Measurements from ENCODE around the gene NAALADL2. TPM values are rescaled to one million over a fixed set of nuclear protein-coding genes. Genes with fewer than 3 reads are reported as not detected.

Gene NAALADL2
- total and polyA plus RNA-seq, 9 of the 15 experiments (the other 6 are each of a cell fraction or from before 2014, with no cell fraction given) = 0.29 to 1.1 (median 0.79) TPM; not detected in 1

DNA sequence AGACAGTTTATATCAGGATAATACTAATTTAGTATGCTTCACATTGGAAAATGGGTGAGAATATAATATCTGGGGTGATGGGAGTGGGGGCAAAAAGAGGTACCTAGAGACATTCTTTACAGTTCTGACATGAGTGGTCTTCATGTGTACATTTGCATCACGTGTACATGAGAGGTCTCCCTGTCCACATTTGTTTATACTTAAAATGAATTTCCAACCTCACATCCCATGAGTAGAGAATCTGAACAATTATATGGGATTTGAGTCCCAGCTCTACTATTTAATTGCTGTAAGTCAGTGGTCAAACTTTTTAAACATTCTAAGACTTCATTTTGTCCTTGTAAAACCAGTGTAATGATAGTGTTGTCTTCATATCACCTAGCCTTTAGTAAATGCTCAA lies 408.4 kb downstream of the NAALADL2 start (continued):
- no peak for TF ChIP-seq MCM7 (IDR thresholded peaks at IDR 0.05)
- no peak for TF ChIP-seq C11orf30 (IDR thresholded peaks at IDR 0.05; ENCODE audit: low read depth)
- no peak for TF ChIP-seq ZBTB11 (CRISPR knock-in tag; IDR thresholded peaks at IDR 0.05)

DNA sequence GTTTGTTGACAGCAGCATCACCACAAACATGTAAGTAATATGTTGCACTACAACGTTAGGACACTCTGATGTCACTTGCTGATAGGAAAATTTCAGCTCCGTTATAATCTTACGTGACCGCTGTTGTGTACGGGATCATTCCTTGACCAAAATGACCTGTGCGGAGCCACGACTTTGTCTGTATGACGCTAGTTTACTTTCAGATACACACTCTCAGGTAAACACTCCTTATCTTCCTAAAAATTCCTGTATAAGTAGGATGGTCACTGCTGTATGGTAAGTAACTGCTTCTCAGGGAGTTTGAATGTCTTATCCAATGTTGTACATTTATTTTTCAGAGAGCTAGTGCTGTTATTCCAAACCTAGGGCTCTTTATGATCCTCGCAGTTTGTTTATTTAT lies 410.3 kb downstream of the NAALADL2 start:
- POLR2A ChIA-PET = no interaction called here
- ATAC-seq (no peak), FAIRE-seq (no peak), DNase-seq (ENCODE audit: extremely low read depth in 1 of 4, low spot score in 3 of 4) (no peak)
- Histone ChIP-seq H3K9me3 (replicated peaks; ENCODE audit: control insufficient read depth, insufficient read depth, low read depth, low read length) (no peaks in the 10 kb centered on the region), H3K9ac (ENCODE audit: insufficient read depth in 1 of 2, low read depth in 2 of 2, low read length in 2 of 2) (no peak overlapping the region), H2AFZ (ENCODE audit: low read depth, low read length) (no peak overlapping the region), H4K20me1 (replicated peaks; ENCODE audit: control insufficient read depth, insufficient read depth, low read length) (no peaks in the 10 kb centered on the region), H3K9me1 (ENCODE audit: control insufficient read depth, insufficient read depth, low read length) (no peaks in the 10 kb centered on the region), H3K4me3 (no peak overlapping the region), H3K27me3 (ENCODE audit: control insufficient read depth in 2 of 2, insufficient read depth in 2 of 2, low read length in 2 of 2) (no peaks in the 10 kb centered on the region), H3K36me3 (ENCODE audit: control insufficient read depth, insufficient read depth, low read length) (no peaks in the 10 kb centered on the region), H3K79me2 (ENCODE audit: control insufficient read depth, insufficient read depth, low read length) (no peaks in the 10 kb centered on the region), H3K4me1 (replicated peaks in 1 of 2; ENCODE audit: control insufficient read depth in 2 of 2, insufficient read depth in 2 of 2, low read length in 2 of 2) (no peaks in the 10 kb centered on the region), H3K4me2 (ENCODE audit: insufficient read depth, low read length) (no peak overlapping the region), H3K27ac (ENCODE audit: extremely low read depth, low read depth, low read length) (no peak overlapping the region)
- CTCF ChIA-PET (ENCODE audit: low intra/inter-chr PET ratio) = no interaction called here
- intact Hi-C loops (cut with micrococcal nuclease) (no loop called here), in situ Hi-C loops (cut with MboI) (no loop called here)
- BruUV-seq (replicated peaks) = no TSS peak
- 2% methylated on average over 9 of the region's 9 CpGs for WGBS (ENCODE audit: insufficient coverage, low coverage, missing lambda C conversion rate)
- TF ChIP-seq, protein P1, sequence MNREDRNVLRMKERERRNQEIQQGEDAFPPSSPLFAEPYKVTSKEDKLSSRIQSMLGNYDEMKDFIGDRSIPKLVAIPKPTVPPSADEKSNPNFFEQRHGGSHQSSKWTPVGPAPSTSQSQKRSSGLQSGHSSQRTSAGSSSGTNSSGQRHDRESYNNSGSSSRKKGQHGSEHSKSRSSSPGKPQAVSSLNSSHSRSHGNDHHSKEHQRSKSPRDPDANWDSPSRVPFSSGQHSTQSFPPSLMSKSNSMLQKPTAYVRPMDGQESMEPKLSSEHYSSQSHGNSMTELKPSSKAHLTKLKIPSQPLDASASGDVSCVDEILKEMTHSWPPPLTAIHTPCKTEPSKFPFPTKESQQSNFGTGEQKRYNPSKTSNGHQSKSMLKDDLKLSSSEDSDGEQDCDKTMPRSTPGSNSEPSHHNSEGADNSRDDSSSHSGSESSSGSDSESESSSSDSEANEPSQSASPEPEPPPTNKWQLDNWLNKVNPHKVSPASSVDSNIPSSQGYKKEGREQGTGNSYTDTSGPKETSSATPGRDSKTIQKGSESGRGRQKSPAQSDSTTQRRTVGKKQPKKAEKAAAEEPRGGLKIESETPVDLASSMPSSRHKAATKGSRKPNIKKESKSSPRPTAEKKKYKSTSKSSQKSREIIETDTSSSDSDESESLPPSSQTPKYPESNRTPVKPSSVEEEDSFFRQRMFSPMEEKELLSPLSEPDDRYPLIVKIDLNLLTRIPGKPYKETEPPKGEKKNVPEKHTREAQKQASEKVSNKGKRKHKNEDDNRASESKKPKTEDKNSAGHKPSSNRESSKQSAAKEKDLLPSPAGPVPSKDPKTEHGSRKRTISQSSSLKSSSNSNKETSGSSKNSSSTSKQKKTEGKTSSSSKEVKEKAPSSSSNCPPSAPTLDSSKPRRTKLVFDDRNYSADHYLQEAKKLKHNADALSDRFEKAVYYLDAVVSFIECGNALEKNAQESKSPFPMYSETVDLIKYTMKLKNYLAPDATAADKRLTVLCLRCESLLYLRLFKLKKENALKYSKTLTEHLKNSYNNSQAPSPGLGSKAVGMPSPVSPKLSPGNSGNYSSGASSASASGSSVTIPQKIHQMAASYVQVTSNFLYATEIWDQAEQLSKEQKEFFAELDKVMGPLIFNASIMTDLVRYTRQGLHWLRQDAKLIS (CRISPR knock-in tag; IDR thresholded peaks at IDR 0.05) = no peak
- no peak for TF ChIP-seq FOSL1 (tag; conservative IDR thresholded peaks at IDR 0.05)
- TF ChIP-seq CBX3 (IDR thresholded peaks at IDR 0.05; ENCODE audit: borderline replicate concordance in 1 of 2, low read length in 2 of 2) = no peak
- no peak for TF ChIP-seq ZNF277 (CRISPR knock-in tag; IDR thresholded peaks at IDR 0.05; ENCODE audit: borderline replicate concordance)
- TF ChIP-seq RBM17 (IDR thresholded peaks at IDR 0.05; ENCODE audit: borderline replicate concordance, low read depth, low read length) = no peak
- no peak for TF ChIP-seq NCOA2 (IDR thresholded peaks at IDR 0.05; ENCODE audit: partially characterized antibody in 2 of 2)
- TF ChIP-seq MEF2D (tag; conservative IDR thresholded peaks at IDR 0.05; ENCODE audit: low read depth) = no peak
